Suppressor macrophage treated with lipopolysaccharide for 1 hour (primary cell): Measurements from ENCODE around the gene NTPCR.
A peak's percentile ranks its signal among the peaks of the same experiment; 100 is the strongest.

Experiments
- DNase-seq, 3 donors: peaks; one replicate each; pipeline ENCODE4 v3.0.0-alpha.2; 2020 to 2022

The NTPCR gene

GRCh38 chr1:233019778-233020325 is 69.4 kb downstream of the NTPCR start:
- DNase-seq = peak in 1 of 3 donors; percentile 24

GRCh38 chr1:233020426-233020825 is 70.0 kb downstream of the NTPCR start:
- peak; percentile 28 to 38 (median 31) for DNase-seq

- DNase-seq = no peak
Measured at GRCh38 chr1:233022246-233022645, 71.8 kb downstream of the NTPCR start.

GRCh38 chr1:233024199-233024598 is 73.8 kb downstream of the NTPCR start:
- no peak for DNase-seq

- peak; percentile 64 to 73 (median 71) for DNase-seq
Measured at GRCh38 chr1:233025157-233025556, 74.7 kb downstream of the NTPCR start.

- DNase-seq = no peak
Measured at GRCh38 chr1:233025567-233025966, 75.2 kb downstream of the NTPCR start.

GRCh38 chr1:233027046-233027445 is 76.6 kb downstream of the NTPCR start:
- DNase-seq = no peak

- no peak for DNase-seq
Measured at GRCh38 chr1:233031521-233031920, 81.1 kb downstream of the NTPCR start.

GRCh38 chr1:233032916-233033315 is 82.5 kb downstream of the NTPCR start:
- no peak for DNase-seq

- DNase-seq = no peak
Measured at GRCh38 chr1:233033361-233033760, 83.0 kb downstream of the NTPCR start.
